GM19238 (cell line): ENCODE results near the gene NPPC.
"Not testable (repeated sequence)": the region's sequence is repeated elsewhere in the genome, so short reads cannot be mapped to it uniquely, and the experiment has no call there.

Experiments used
- DNase-seq: peaks from one replicate; pipeline ENCODE4 v3.0.0; 2011; ENCODE audit warnings: low spot score; ENCODE audit not compliant: insufficient read length

NPPC gene

DNA sequence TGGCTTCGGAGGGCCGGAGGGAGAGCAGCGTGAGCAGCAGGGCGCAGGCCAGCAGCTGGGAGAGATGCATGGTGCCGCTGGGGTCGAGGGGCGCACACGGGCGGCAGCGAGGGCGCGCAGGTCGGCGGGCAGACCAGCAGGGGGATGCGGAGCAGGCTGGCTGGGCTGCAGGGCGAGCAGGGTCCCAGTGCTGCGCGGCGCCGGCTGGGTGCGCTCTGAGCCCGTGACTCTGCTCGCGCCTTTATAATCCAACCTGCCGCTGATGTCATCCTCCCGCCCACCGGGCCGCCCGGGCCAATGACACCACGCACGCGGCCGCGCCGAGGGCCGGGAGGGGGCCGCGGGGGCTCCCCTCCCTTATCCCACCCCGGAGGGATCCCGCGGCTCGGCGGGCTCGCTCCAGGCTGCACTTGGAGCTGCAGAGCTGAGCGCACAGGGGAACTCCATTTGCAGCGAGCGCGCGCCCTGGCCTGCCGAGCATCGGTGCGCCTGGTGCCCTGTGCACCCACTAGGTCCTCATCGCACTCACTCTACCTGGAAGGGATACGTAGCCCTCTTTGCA lies at the start of gene NPPC:
NPPC (minus strand) TSS at position 217 of the 562 bp plus-strand sequence; CDS start at position 70, 147 bp downstream.
- DNase-seq = peak; percentile 63

- DNase-seq = no peak
These were observed 48.8 kb upstream of the NPPC start for GRCh38 chr2:231975001-231975400.

DNA sequence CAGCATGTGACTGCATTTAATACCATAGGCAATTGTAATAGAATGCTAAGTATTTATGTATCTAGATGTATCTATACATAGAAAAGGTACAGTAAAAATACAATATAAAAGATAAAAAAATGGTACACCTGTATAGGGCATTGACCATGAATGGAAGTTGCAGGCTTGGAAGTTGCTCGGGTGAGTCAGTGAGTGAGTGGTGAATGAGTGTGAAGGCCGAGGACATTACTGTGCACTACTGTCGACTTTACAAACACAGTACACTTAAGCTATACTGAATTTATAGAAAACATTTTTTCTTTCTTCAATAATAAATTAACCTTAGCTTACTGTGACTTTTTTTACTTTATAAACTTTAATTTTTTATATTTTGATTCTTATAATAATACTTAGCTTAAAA lies 44.3 kb upstream of the NPPC start:
- no peak for DNase-seq

DNA sequence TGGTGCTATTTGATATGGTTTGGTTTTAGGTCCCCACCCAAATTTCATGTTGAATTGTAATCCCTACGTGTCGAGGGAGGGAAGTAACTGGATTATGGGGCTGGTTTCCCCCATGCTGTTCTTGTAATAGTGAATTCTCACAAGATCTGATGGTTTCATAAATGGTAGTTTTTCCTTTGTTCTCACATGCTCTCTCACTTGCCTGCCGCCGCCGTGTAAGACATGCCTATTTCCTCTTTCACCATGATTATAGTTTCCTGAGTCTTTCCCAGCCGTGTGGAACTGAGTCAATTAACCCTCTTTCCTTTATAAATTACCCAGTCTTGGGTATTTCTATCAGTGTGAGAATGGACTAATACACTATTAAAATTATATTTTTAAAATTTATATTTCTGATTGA lies 42.6 kb upstream of the NPPC start:
- no peak for DNase-seq

GRCh38 chr2:231966886-231967285 lies 40.7 kb upstream of the NPPC start:
- DNase-seq = no peak

DNA sequence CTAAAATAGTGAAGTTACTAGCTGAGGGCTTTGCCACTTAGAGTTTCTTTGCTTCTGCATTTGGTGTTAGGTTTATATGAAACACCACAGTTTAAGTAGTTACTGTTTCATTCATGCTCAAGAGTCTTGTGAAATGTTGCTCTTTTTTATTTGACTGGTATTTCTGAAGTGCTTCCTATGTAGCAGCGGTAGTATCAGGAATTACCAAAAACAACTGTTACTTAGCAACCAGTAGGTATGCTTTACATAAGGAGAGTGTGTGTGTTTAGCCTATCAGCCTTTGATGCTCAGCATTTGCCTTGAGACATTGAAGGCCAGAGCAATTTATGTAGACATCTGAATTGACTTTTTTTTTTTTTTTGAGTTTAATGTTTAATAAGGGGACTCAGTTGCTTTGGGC lies 38.9 kb upstream of the NPPC start:
- no peak for DNase-seq

GRCh38 chr2:231961349-231962166 lies 35.4 kb upstream of the NPPC start, which contains the start of gene DIS3L2:
Gene DIS3L2 (plus strand): TSS chr2:231961713. CDS start chr2:232014928, 53,215 bp downstream.
- DNase-seq = peak; percentile 82

- no peak for DNase-seq
These were observed 34.7 kb upstream of the NPPC start for GRCh38 chr2:231960810-231961348.

DNA sequence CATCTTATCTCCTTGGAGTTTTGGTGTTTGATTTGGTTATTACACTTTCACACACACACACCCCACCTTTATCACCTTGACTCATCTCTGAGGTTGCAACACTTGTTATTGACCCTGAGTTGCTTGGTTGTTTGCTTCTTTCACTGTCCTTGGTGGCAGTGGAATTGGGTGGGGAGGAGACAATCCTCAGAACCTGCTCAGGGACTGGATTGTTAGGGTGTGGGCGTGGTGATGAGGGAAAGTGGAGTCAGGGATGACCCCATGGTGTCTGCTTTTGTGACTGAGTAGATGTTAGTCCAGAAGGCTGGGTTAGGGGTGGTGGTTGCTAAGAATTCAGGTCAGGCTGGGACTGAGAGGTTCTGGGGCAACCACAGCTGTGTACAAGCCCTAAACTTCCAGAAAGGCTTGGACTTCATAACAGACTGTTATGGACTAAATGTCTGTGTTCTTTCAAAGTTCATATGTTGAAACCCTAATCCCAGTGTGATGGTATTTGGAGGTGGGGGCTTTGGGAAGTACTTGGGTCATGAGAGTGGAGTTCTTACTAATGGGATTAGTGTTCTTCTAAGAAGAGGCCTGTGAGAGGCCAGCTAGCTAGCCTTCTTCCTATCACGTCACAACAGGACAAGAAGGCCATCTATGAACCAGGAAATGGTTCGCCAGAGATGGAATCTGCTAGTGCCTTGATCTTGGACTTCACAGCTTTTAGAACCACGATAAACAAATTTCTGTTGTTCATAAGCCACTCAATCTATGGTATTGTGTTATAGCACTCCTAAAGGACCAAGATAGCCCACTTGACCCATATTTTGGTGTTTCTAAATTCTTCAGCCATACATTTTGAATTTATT lies 31.9 kb upstream of the NPPC start:
- no peak for DNase-seq

- no peak for DNase-seq
These were observed 29.7 kb upstream of the NPPC start for GRCh38 chr2:231955758-231956472.

DNA sequence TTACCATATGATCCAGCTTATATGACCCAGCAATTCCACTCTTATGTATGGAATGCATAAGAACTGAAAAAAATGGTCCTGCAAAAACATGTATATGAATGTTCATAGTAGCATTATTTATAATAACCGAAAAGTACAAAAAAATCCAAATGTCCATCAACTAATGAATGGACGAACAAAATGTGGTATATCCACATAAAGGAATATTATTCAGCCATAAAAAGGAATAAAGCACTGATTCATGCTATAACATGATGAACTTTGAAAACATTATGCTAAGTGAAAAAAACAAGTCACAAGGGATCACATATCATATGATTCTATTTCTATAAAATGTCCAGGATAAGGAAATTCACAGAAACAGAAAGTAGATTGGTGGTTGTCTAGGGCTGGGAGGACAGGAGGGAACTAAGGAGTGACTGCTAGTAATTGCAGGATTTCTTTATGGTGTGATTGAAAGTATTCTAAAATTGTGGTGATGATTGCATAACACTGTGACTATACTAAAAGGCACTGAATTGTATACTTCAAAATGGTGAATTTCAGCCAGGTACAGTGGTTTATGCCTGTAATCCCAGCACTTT lies 25.3 kb upstream of the NPPC start:
- DNase-seq = no peak

GRCh38 chr2:231947694-231948093 lies 21.5 kb upstream of the NPPC start:
- no peak for DNase-seq

GRCh38 chr2:231947112-231947511 lies 20.9 kb upstream of the NPPC start:
- DNase-seq = not testable (repeated sequence)

- DNase-seq = no peak
These were observed 20.1 kb upstream of the NPPC start for GRCh38 chr2:231946241-231946814.

DNA sequence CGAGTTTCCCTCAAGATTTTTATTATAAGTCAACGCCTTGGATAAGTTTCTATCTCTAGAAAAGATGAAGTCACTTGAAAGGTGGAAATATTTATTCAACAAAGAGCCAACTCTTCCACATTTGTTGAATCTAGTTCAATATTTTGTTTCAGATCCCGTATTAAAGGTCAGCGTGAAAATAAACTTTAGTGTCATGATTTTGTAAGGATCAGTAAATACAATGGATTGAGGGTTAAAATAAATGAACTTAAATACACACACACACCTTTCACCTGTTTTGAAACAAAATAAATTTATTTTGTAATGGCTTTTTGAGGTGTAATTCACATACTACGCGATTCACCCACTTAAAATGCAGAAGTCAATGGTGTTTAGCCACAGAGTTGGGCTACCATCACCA lies 16.0 kb upstream of the NPPC start:
- DNase-seq = no peak

DNA sequence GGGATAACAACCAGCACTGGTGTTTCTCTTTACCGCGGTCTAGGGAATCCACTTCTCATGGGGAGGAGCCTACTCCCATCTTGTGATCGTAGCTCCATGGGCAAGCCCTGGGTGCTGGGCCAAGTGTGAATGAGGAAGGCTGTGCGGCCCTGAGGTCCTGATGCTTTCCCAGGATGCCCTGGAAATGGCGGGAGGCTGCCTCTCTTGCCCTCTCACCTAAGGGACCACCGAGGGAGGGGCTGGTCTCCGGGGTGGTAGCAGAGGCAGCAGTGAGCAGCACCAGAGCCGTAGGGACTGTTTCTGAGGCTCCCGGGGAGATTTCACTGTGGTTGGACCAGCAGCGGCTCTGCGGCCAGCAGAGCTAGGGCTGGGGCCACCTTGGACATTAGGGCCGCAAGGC lies 15.5 kb upstream of the NPPC start:
- DNase-seq = no peak

- no peak for DNase-seq
These were observed 14.6 kb upstream of the NPPC start for GRCh38 chr2:231940795-231941194.

DNA sequence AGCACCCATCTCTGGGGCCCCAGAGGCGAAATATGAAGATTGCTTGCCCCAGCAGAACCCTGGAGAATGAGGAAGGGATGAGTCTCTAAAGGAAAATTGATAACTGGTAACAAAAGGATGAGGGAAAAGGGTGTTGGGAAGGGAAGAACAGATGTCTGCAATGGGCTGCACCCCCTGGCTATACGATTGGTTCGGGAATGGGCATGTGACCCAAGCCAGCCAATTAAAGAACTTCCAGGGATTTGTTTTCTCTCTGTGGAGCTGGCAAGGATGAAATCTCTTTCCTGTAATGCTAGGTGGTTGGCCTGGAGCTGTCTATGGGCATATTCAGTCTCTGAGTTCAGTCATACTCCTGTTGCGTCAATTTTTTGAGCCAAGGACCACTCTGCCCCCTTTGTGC lies 12.8 kb upstream of the NPPC start:
- DNase-seq = no peak

DNA sequence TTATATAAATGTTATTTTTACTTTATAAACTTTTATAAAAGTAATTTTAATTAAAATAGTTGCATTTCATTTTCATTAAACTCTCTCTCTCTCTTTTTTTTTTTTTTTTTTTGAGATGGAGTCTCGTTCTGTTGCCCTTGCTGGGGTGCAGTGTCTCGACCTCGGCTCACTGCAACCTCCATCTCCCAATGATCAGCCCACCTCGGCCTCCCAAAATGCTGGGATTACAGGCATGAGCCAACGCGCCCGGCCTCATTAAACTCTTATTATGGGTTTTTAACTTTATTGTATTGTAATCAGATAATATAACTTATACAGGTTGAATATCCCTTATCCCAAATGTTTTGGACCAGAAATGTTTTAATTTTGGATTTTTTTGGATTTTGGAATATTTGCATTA lies 10.9 kb upstream of the NPPC start:
- no peak for DNase-seq

DNA sequence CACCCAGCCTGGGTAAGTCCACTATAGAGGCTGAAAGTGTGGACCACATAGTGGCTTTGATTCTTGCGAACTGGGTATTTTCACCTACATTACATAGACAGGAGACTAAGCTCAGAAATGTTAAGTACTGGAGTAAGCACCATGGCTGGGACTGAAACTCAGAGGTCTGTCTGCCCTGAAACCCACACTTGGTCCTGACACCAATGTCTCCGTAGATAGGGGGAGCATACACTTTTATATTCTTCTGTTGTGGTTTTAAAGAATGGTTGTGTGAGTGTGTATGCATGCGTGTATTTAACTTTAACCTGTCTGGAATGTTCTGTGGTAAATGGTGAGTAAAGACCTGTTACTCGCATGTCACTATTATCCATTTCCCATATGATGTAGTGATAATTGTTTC lies 10.3 kb upstream of the NPPC start:
- no peak for DNase-seq
